HEK293 (cell line): ENCODE results near the gene C7orf33.

Experiments
- CTCF ChIA-PET: fragments of 350-600 bp; formaldehyde crosslinking; extraction: SDS; loops from one replicate; lab custom pipeline; 2021; ENCODE audit warnings: antibody characterized with exemption; lab: Yijun Ruan, JAX
- POLR2A ChIA-PET: fragments of 300-600 bp; formaldehyde crosslinking; extraction: SDS; loops from one replicate; lab custom pipeline; 2020; ENCODE audit warnings: antibody characterized with exemption, inconsistent platforms; lab: Yijun Ruan, JAX
- H3K27ac ChIP-seq: fragments of 200-500 bp; sonication (Bioruptor generic); 2 replicates; pipeline ENCODE4 v1.5.1; 2014; ENCODE audit warnings: low read depth, low read length, control low read depth, inconsistent platforms; ENCODE audit errors: extremely low read depth
- H3K36me3 ChIP-seq, 2 experiments: fragments of 200-500 bp in 1 of 2; sonication (Bioruptor generic) in 1 of 2; 1 replicate in 1 of 2; 2 replicates in 1 of 2; pipeline ENCODE4 v1.5.1; 2014 to 2017; ENCODE audit warnings: inconsistent platforms in 2 of 2, low read length in 2 of 2; ENCODE audit not compliant: control insufficient read depth in 2 of 2, insufficient read depth in 1 of 2
- H3K4me1 ChIP-seq: fragments of 200-500 bp; sonication (Bioruptor generic); 2 replicates; pipeline ENCODE4 v1.5.1; 2014; ENCODE audit warnings: mild to moderate bottlenecking, low read length, inconsistent platforms; ENCODE audit not compliant: control insufficient read depth, insufficient read depth
- H3K4me3 ChIP-seq: 2 replicates; pipeline ENCODE4 v1.5.1; 2011; ENCODE audit warnings: low read depth, mild to moderate bottlenecking, control low read depth, low read length, moderate library complexity
- H3K9me3 ChIP-seq: fragments of 200-500 bp; sonication (Bioruptor generic); 2 replicates; pipeline ENCODE4 v1.5.1; 2014; ENCODE audit warnings: low read depth, low read length, inconsistent platforms; ENCODE audit not compliant: control insufficient read depth, insufficient read depth
- BCL11B ChIP-seq: fragments of 450-650 bp; formaldehyde crosslinking; IDR thresholded peaks from 2 replicates; pipeline ENCODE4 v1.5.1; 2016; ENCODE audit warnings: low read depth, missing biosample characterization, missing genetic modification characterization
- GLIS2 ChIP-seq: fragments of 450-650 bp; formaldehyde crosslinking; IDR thresholded peaks from 2 replicates; pipeline ENCODE4 v1.5.1; 2016; ENCODE audit warnings: missing biosample characterization, missing genetic modification characterization
- PBX3 ChIP-seq: sonication (generic); formaldehyde crosslinking; IDR thresholded peaks from 2 replicates; pipeline ENCODE4 v1.8.1; 2022; ENCODE audit warnings: mild to moderate bottlenecking, moderate library complexity, missing genetic modification reagents
- ZBTB49 ChIP-seq: fragments of 450-650 bp; formaldehyde crosslinking; IDR thresholded peaks from 2 replicates; pipeline ENCODE4 v1.5.1; 2016; ENCODE audit warnings: missing biosample characterization, missing genetic modification characterization, low read depth
- ZNF121 ChIP-seq: fragments of 450-650 bp; formaldehyde crosslinking; IDR thresholded peaks from 2 replicates; pipeline ENCODE4 v1.5.1; 2016; ENCODE audit warnings: missing biosample characterization, missing genetic modification characterization
- ZNF138 ChIP-seq: fragments of 450-650 bp; formaldehyde crosslinking; IDR thresholded peaks from 2 replicates; pipeline ENCODE4 v1.5.1; 2016; ENCODE audit warnings: missing biosample characterization, missing genetic modification characterization, borderline replicate concordance
- ZNF157 ChIP-seq: fragments of 450-650 bp; formaldehyde crosslinking; IDR thresholded peaks from 2 replicates; pipeline ENCODE4 v1.5.1; 2016; ENCODE audit warnings: missing biosample characterization, missing genetic modification characterization
- ZNF544 ChIP-seq: fragments of 450-650 bp; formaldehyde crosslinking; IDR thresholded peaks from 2 replicates; pipeline ENCODE4 v1.5.0; 2017; ENCODE audit warnings: missing biosample characterization, missing genetic modification characterization
- ZNF571 ChIP-seq: fragments of 450-650 bp; formaldehyde crosslinking; IDR thresholded peaks from 2 replicates; pipeline ENCODE4 v1.5.0; 2017; ENCODE audit warnings: missing biosample characterization, missing genetic modification characterization
- ZNF624 ChIP-seq: fragments of 450-650 bp; formaldehyde crosslinking; IDR thresholded peaks from 2 replicates; pipeline ENCODE4 v1.5.1; 2017; ENCODE audit warnings: missing biosample characterization, missing genetic modification characterization
- ZNF792 ChIP-seq: fragments of 450-650 bp; formaldehyde crosslinking; IDR thresholded peaks from 2 replicates; pipeline ENCODE4 v1.5.1; 2016; ENCODE audit warnings: missing biosample characterization, missing genetic modification characterization
- TF ChIP-seq, protein P1 (sequence below): IDR thresholded peaks from 2 replicates; pipeline ENCODE4 v1.6.1; 2011; ENCODE audit warnings: mild to moderate bottlenecking, low read depth, low read length, borderline replicate concordance
- TF ChIP-seq, protein P2 (sequence below): fragments of 450-650 bp; formaldehyde crosslinking; IDR thresholded peaks from 2 replicates; pipeline ENCODE4 v1.5.1; 2016; ENCODE audit warnings: missing biosample characterization, missing genetic modification characterization, borderline replicate concordance
- TF ChIP-seq, protein P3 (sequence below): fragments of 450-650 bp; formaldehyde crosslinking; IDR thresholded peaks from 2 replicates; pipeline ENCODE4 v1.5.1; 2017; ENCODE audit warnings: missing biosample characterization, missing genetic modification characterization

Gene C7orf33

GRCh38 chr7:148615085-148615730 is 24.6 kb downstream of the C7orf33 start:
- no peak overlapping the region for H3K4me3 ChIP-seq
- TF ChIP-seq ZNF138 (tag by site-specific recombination) (no peak), BCL11B (no peak), ZNF571 (tag by site-specific recombination) (no peak), ZNF121 (no peak), ZNF544 (tag by site-specific recombination) (no peak), ZNF157 (no peak), ZBTB49 (no peak)
- TF ChIP-seq, protein P1, sequence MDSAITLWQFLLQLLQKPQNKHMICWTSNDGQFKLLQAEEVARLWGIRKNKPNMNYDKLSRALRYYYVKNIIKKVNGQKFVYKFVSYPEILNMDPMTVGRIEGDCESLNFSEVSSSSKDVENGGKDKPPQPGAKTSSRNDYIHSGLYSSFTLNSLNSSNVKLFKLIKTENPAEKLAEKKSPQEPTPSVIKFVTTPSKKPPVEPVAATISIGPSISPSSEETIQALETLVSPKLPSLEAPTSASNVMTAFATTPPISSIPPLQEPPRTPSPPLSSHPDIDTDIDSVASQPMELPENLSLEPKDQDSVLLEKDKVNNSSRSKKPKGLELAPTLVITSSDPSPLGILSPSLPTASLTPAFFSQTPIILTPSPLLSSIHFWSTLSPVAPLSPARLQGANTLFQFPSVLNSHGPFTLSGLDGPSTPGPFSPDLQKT: no peak
- H3K36me3 ChIP-seq: no peaks in the 10 kb centered on the region
- ChIA-PET CTCF (interaction anchor here (2.1 kb wide), 1 partner anchor 40 kb away, joined by 5 read pairs; no protein-coding TSS in a partner anchor), POLR2A (no interaction called here)
- H3K4me1 ChIP-seq: no peaks in the 10 kb centered on the region
- no peaks in the 10 kb centered on the region for H3K9me3 ChIP-seq
- no peak overlapping the region for H3K27ac ChIP-seq

GRCh38 chr7:148620749-148621359 is 30.3 kb downstream of the C7orf33 start:
- Histone ChIP-seq H3K27ac (no peak overlapping the region), H3K9me3 (no peaks in the 10 kb centered on the region), H3K36me3 (no peaks in the 10 kb centered on the region), H3K4me3 (no peak overlapping the region), H3K4me1 (no peaks in the 10 kb centered on the region)
- POLR2A ChIA-PET: no interaction called here
- TF ChIP-seq PBX3 (CRISPR knock-in tag) (no peak), ZNF624 (no peak), GLIS2 (tag by site-specific recombination) (no peak), ZNF792 (tag by site-specific recombination) (no peak), ZBTB49 (no peak)
- TF ChIP-seq, protein P2, sequence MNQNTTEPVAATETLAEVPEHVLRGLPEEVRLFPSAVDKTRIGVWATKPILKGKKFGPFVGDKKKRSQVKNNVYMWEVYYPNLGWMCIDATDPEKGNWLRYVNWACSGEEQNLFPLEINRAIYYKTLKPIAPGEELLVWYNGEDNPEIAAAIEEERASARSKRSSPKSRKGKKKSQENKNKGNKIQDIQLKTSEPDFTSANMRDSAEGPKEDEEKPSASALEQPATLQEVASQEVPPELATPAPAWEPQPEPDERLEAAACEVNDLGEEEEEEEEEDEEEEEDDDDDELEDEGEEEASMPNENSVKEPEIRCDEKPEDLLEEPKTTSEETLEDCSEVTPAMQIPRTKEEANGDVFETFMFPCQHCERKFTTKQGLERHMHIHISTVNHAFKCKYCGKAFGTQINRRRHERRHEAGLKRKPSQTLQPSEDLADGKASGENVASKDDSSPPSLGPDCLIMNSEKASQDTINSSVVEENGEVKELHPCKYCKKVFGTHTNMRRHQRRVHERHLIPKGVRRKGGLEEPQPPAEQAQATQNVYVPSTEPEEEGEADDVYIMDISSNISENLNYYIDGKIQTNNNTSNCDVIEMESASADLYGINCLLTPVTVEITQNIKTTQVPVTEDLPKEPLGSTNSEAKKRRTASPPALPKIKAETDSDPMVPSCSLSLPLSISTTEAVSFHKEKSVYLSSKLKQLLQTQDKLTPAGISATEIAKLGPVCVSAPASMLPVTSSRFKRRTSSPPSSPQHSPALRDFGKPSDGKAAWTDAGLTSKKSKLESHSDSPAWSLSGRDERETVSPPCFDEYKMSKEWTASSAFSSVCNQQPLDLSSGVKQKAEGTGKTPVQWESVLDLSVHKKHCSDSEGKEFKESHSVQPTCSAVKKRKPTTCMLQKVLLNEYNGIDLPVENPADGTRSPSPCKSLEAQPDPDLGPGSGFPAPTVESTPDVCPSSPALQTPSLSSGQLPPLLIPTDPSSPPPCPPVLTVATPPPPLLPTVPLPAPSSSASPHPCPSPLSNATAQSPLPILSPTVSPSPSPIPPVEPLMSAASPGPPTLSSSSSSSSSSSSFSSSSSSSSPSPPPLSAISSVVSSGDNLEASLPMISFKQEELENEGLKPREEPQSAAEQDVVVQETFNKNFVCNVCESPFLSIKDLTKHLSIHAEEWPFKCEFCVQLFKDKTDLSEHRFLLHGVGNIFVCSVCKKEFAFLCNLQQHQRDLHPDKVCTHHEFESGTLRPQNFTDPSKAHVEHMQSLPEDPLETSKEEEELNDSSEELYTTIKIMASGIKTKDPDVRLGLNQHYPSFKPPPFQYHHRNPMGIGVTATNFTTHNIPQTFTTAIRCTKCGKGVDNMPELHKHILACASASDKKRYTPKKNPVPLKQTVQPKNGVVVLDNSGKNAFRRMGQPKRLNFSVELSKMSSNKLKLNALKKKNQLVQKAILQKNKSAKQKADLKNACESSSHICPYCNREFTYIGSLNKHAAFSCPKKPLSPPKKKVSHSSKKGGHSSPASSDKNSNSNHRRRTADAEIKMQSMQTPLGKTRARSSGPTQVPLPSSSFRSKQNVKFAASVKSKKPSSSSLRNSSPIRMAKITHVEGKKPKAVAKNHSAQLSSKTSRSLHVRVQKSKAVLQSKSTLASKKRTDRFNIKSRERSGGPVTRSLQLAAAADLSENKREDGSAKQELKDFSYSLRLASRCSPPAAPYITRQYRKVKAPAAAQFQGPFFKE: no peak
- TF ChIP-seq, protein P3, sequence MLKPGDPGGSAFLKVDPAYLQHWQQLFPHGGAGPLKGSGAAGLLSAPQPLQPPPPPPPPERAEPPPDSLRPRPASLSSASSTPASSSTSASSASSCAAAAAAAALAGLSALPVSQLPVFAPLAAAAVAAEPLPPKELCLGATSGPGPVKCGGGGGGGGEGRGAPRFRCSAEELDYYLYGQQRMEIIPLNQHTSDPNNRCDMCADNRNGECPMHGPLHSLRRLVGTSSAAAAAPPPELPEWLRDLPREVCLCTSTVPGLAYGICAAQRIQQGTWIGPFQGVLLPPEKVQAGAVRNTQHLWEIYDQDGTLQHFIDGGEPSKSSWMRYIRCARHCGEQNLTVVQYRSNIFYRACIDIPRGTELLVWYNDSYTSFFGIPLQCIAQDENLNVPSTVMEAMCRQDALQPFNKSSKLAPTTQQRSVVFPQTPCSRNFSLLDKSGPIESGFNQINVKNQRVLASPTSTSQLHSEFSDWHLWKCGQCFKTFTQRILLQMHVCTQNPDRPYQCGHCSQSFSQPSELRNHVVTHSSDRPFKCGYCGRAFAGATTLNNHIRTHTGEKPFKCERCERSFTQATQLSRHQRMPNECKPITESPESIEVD: no peak
- CTCF ChIA-PET: no interaction called here
